Tibial nerve (tissue), 4 donors: ENCODE measurements around the gene CROCC2.

Experiments
- CTCF ChIP-seq, 5 experiments: fragments of 200-600 bp in 3 of 5; fragments of 450-650 bp in 2 of 5; sonication (generic) in 3 of 5; IDR thresholded peaks; one replicate each; pipeline ENCODE4 v1.5.1; 2016 to 2019; ENCODE audit warnings: antibody characterized with exemption in 5 of 5, mild to moderate bottlenecking in 3 of 5, moderate library complexity in 2 of 5
- EP300 ChIP-seq, 2 donors: sonication (generic); formaldehyde crosslinking; IDR thresholded peaks; one replicate each; pipeline ENCODE4 v1.6.1; 2017; ENCODE audit warnings: antibody characterized with exemption in 2 of 2, mild to moderate bottlenecking in 1 of 2
- POLR2A ChIP-seq, 2 donors: fragments of 450-650 bp; IDR thresholded peaks; one replicate each; pipeline ENCODE4 v1.6.1; 2017; ENCODE audit warnings: antibody characterized with exemption in 2 of 2, mild to moderate bottlenecking in 2 of 2, moderate library complexity in 2 of 2

GRCh38 chr2:240922245-240922981, 16.3 kb downstream of the CROCC2 start:
- TF ChIP-seq POLR2A (IDR thresholded peaks at IDR 0.05): no peak
- TF ChIP-seq CTCF (IDR thresholded peaks at IDR 0.05): no peak
- no peak for TF ChIP-seq EP300 (IDR thresholded peaks at IDR 0.05)
